GM12878 (cell line): ENCODE data around the gene CDCP2. TPM values are rescaled to one million over a fixed set of nuclear protein-coding genes. Genes with fewer than 3 reads are reported as not detected.

Experiments
- ATAC-seq: fragments of 200-7000 bp; cut with Tn5 transposase; 3 replicates; pipeline ENCODE4 v1.9.1; 2020; ENCODE audit warnings: mild to moderate bottlenecking, moderate library complexity
- BruUV-seq: library from RNA; stranded (reverse); fragments of 400-500 nt; replicated peaks from 2 replicates; lab custom pipeline; 2021; lab: Mats Ljungman, UMichigan
- CTCF ChIA-PET: fragments of 300-600 bp; sonication (Branson Sonifier 250); formaldehyde crosslinking; extraction: SDS; loops from one replicate; lab custom pipeline; 2021; ENCODE audit warnings: inconsistent platforms; lab: Yijun Ruan, JAX
- POLR2A ChIA-PET: fragments of 350-600 bp; formaldehyde crosslinking; extraction: SDS; loops from one replicate; lab custom pipeline; 2021; ENCODE audit warnings: inconsistent platforms; lab: Charles Lee
- RAD21 ChIA-PET: fragments of 300-600 bp; sonication (Branson Sonifier 250); formaldehyde crosslinking; loops from one replicate; lab custom pipeline; 2023; ENCODE audit warnings: antibody characterized with exemption; ENCODE audit not compliant: unreplicated experiment; lab: Charles Lee
- SMC1A ChIA-PET: fragments of 300-600 bp; sonication (Branson Sonifier 250); formaldehyde crosslinking; loops from one replicate; lab custom pipeline; 2023; ENCODE audit not compliant: unreplicated experiment, uncharacterized antibody; lab: Charles Lee
- DNase-seq: peaks from one replicate; pipeline ENCODE4 v3.0.0-alpha.2; 2011; ENCODE audit warnings: low read depth, low spot score
- FAIRE-seq: peaks from 3 replicates; lab custom pipeline; 2011; peaks lifted over from hg19 to GRCh38; lab: Jason Lieb, UNC
- H2AFZ ChIP-seq: 2 replicates; pipeline ENCODE4 v1.6.0; 2011; ENCODE audit warnings: low read depth, low read length, control low read depth; ENCODE audit not compliant: control insufficient read depth
- H3K27ac ChIP-seq: 2 replicates; pipeline ENCODE4 v1.5.1; 2011; ENCODE audit warnings: control low read depth; ENCODE audit not compliant: control insufficient read depth, insufficient read depth
- H3K27me3 ChIP-seq, 2 experiments: replicated peaks in 1 of 2; 2 replicates each; pipeline versions ENCODE4 v1.6.0 to v1.6.1; 2011; ENCODE audit warnings: low read length in 1 of 2; ENCODE audit not compliant: control insufficient read depth in 2 of 2, insufficient read depth in 2 of 2
- H3K36me3 ChIP-seq, 2 experiments: 2 replicates each; pipeline ENCODE4 v1.5.1; 2011; ENCODE audit warnings: low read length in 1 of 2; ENCODE audit not compliant: control insufficient read depth in 2 of 2, insufficient read depth in 2 of 2
- H3K4me1 ChIP-seq: 2 replicates; pipeline ENCODE4 v1.6.1; 2011; ENCODE audit warnings: mild to moderate bottlenecking, low read length, moderate library complexity, mixed read lengths; ENCODE audit not compliant: control insufficient read depth, insufficient read depth
- H3K4me2 ChIP-seq: 2 replicates; pipeline ENCODE4 v1.6.0; 2011; ENCODE audit warnings: control low read depth; ENCODE audit not compliant: control insufficient read depth, insufficient read depth
- H3K4me3 ChIP-seq: fragments of 200-600 bp; sonication (generic); 2 replicates; pipeline ENCODE4 v1.5.1; 2016
- H3K79me2 ChIP-seq: 2 replicates; pipeline ENCODE4 v1.6.0; 2011; ENCODE audit warnings: low read length; ENCODE audit not compliant: control insufficient read depth, insufficient read depth
- H3K9ac ChIP-seq: 2 replicates; pipeline ENCODE4 v1.8.0; 2011; ENCODE audit warnings: low read length, control low read depth, mixed read lengths; ENCODE audit not compliant: control insufficient read depth, insufficient read depth
- H3K9me3 ChIP-seq: replicated peaks from 3 replicates; pipeline ENCODE4 v1.5.1; 2011; ENCODE audit warnings: mild to moderate bottlenecking, low read length; ENCODE audit not compliant: control insufficient read depth, insufficient read depth
- H4K20me1 ChIP-seq: 2 replicates; pipeline ENCODE4 v1.6.0; 2011; ENCODE audit not compliant: control insufficient read depth, insufficient read depth
- CHD1 ChIP-seq: IDR thresholded peaks from 2 replicates; pipeline ENCODE4 v1.6.1; 2012; ENCODE audit warnings: low read depth, low read length, improper control_type of control experiment
- DPF2 ChIP-seq: fragments of 450-650 bp; IDR thresholded peaks from 2 replicates; pipeline ENCODE4 v1.6.1; 2017; ENCODE audit warnings: mild to moderate bottlenecking
- EGR1 ChIP-seq, 2 experiments: IDR thresholded peaks; 1 replicate in 1 of 2; 2 replicates in 1 of 2; pipeline ENCODE4 v1.6.1; 2011 to 2012; ENCODE audit warnings: low read depth in 2 of 2, low read length in 2 of 2, borderline replicate concordance in 1 of 2, mild to moderate bottlenecking in 1 of 2, moderate library complexity in 1 of 2
- IRF4 ChIP-seq: IDR thresholded peaks from 2 replicates; pipeline ENCODE4 v1.6.1; 2011; ENCODE audit warnings: low read depth, low read length
- NR2C2 ChIP-seq: IDR thresholded peaks from 2 replicates; pipeline ENCODE4 v1.6.1; 2011; ENCODE audit warnings: borderline replicate concordance, low read depth; ENCODE audit not compliant: control insufficient read depth, insufficient read length
- PAX8 ChIP-seq: fragments of 450-650 bp; IDR thresholded peaks from 2 replicates; pipeline ENCODE4 v1.6.1; 2017; ENCODE audit warnings: mild to moderate bottlenecking, moderate library complexity
- RAD21 ChIP-seq: IDR thresholded peaks from 2 replicates; pipeline ENCODE4 v1.6.1; 2011; ENCODE audit warnings: mild to moderate bottlenecking, low read depth, low read length, moderate library complexity; ENCODE audit not compliant: insufficient read depth
- RAD51 ChIP-seq: fragments of 450-650 bp; IDR thresholded peaks from 2 replicates; pipeline ENCODE4 v1.6.1; 2016; ENCODE audit warnings: moderate library complexity, mild to moderate bottlenecking, inconsistent platforms
- SMAD5 ChIP-seq: IDR thresholded peaks from 2 replicates; pipeline ENCODE4 v1.6.1; 2016; ENCODE audit warnings: antibody characterized with exemption, low read depth
- SP1 ChIP-seq: IDR thresholded peaks from one replicate; pipeline ENCODE4 v1.6.1; 2011; ENCODE audit warnings: low read depth, low read length
- SUZ12 ChIP-seq: fragments of 200-600 bp; sonication (generic); IDR thresholded peaks from one replicate; pipeline ENCODE4 v1.6.1; 2018; ENCODE audit warnings: antibody characterized with exemption, mild to moderate bottlenecking; ENCODE audit not compliant: unreplicated experiment
- ZNF384 ChIP-seq: IDR thresholded peaks from 2 replicates; pipeline ENCODE4 v1.6.1; 2012; ENCODE audit warnings: low read depth, mild to moderate bottlenecking, low read length, improper control_type of control experiment, borderline replicate concordance
- WGBS: methylation state at CpG from one replicate; pipeline ENCODE4 v1.1.6; 2016; ENCODE audit warnings: low lambda C conversion rate; ENCODE audit not compliant: insufficient replicate concordance, insufficient coverage; ENCODE audit errors: missing lambda C conversion rate; 5-methylcytosine and 5-hydroxymethylcytosine counted together
- in situ Hi-C: fragments of 300-500 bp; cut with MboI; formaldehyde crosslinking; loops from 9 replicates; pipeline ENCODE4 v1.14.3; 2018; ENCODE audit warnings: mixed read lengths
- intact Hi-C: fragments of 100-400 bp; cut with micrococcal nuclease; formaldehyde crosslinking; loops from one replicate; pipeline ENCODE4 v1.14.2; 2022; ENCODE audit not compliant: unreplicated experiment
- polyA plus RNA-seq, 11 experiments: library from polyadenylated mRNA; depleted of rRNA in 4 of 11; unstranded in 6 of 11; stranded (reverse) in 5 of 11; fragments of >200 nt; fragmentation: Nextera tagmentation in 4 of 11; fragmentation: Illumina TruSeq in 1 of 11; extraction: Ambion mirVana in 4 of 11; extraction: Trizol in 1 of 11; gene quantifications; 1 replicate in 1 of 11; 2 replicates in 10 of 11; pipeline versions ENCODE4 v1.2.1 to v1.2.3, GENCODE V29; 2011 to 2016; ENCODE audit warnings: inconsistent platforms in 2 of 11, missing spikeins in 2 of 11, low read depth in 1 of 11
- total RNA-seq, 4 experiments: library from RNA; depleted of rRNA in 3 of 4; stranded (reverse); fragments of >200 nt in 3 of 4; fragmentation: Illumina TruSeq in 1 of 4; extraction: Trizol in 1 of 4; gene quantifications; 2 replicates each; pipeline versions ENCODE4 v1.2.1 to v1.2.3, GENCODE V29; 2013 to 2021
- TF ChIP-seq, protein P1 (sequence below), 3 experiments: IDR thresholded peaks in 2 of 3; conservative IDR thresholded peaks in 1 of 3; 2 replicates each; pipeline ENCODE4 v1.5.1; 2011; ENCODE audit warnings: low read depth in 3 of 3, low read length in 3 of 3, mild to moderate bottlenecking in 3 of 3, control low read depth in 2 of 3, moderate library complexity in 2 of 3, inconsistent platforms in 1 of 3, mixed read lengths in 1 of 3; ENCODE audit not compliant: control insufficient read depth in 2 of 3, insufficient read depth in 1 of 3; ENCODE audit errors: extremely low read depth in 1 of 3
- TF ChIP-seq, protein P2 (sequence below): fragments of 450-650 bp; IDR thresholded peaks from 2 replicates; pipeline ENCODE4 v1.6.1; 2016; ENCODE audit warnings: mild to moderate bottlenecking

Gene CDCP2
- total and polyA plus RNA-seq, 10 of the 15 experiments (the other 5 are each of a cell fraction or from before 2014, with no cell fraction given), result 0.06 TPM; not detected in 9

GRCh38 chr1:54177726-54178125, 24.9 kb upstream of the CDCP2 start:
- H2AFZ ChIP-seq, result no peak overlapping the region
- no TSS peak for BruUV-seq
- TF ChIP-seq SP1 (no peak), CHD1 (no peak), IRF4 (no peak), ZNF384 (no peak), DPF2 (no peak), SMAD5 (no peak), NR2C2 (no peak), RAD51 (no peak), SUZ12 (no peak), PAX8 (no peak), EGR1 (IDR thresholded peaks at IDR 0.05; ENCODE audit: borderline replicate concordance in 1 of 2, low read depth in 2 of 2, low read length in 2 of 2) (no peak), RAD21 (no peak)
- TF ChIP-seq, protein P1, sequence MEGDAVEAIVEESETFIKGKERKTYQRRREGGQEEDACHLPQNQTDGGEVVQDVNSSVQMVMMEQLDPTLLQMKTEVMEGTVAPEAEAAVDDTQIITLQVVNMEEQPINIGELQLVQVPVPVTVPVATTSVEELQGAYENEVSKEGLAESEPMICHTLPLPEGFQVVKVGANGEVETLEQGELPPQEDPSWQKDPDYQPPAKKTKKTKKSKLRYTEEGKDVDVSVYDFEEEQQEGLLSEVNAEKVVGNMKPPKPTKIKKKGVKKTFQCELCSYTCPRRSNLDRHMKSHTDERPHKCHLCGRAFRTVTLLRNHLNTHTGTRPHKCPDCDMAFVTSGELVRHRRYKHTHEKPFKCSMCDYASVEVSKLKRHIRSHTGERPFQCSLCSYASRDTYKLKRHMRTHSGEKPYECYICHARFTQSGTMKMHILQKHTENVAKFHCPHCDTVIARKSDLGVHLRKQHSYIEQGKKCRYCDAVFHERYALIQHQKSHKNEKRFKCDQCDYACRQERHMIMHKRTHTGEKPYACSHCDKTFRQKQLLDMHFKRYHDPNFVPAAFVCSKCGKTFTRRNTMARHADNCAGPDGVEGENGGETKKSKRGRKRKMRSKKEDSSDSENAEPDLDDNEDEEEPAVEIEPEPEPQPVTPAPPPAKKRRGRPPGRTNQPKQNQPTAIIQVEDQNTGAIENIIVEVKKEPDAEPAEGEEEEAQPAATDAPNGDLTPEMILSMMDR (IDR thresholded peaks at IDR 0.05 in 2 of 3, conservative IDR thresholded peaks at IDR 0.05 in 1 of 3; ENCODE audit: control insufficient read depth in 2 of 3, extremely low read depth in 1 of 3, insufficient read depth in 1 of 3, low read depth in 3 of 3, low read length in 3 of 3), result no peak
- TF ChIP-seq, protein P2, sequence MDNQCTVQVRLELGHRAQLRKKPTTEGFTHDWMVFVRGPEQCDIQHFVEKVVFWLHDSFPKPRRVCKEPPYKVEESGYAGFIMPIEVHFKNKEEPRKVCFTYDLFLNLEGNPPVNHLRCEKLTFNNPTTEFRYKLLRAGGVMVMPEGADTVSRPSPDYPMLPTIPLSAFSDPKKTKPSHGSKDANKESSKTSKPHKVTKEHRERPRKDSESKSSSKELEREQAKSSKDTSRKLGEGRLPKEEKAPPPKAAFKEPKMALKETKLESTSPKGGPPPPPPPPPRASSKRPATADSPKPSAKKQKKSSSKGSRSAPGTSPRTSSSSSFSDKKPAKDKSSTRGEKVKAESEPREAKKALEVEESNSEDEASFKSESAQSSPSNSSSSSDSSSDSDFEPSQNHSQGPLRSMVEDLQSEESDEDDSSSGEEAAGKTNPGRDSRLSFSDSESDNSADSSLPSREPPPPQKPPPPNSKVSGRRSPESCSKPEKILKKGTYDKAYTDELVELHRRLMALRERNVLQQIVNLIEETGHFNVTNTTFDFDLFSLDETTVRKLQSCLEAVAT, result no peak
- ChIA-PET SMC1A (no interaction called here), RAD21 (no interaction called here), CTCF (no interaction called here), POLR2A (no interaction called here)
- no peaks in the 10 kb centered on the region for H3K27me3 ChIP-seq
- no peak for ATAC-seq
- no peaks in the 10 kb centered on the region for H3K4me1 ChIP-seq
- H4K20me1 ChIP-seq, result no peaks in the 10 kb centered on the region
- no peak overlapping the region for H3K27ac ChIP-seq
- H3K4me2 ChIP-seq, result no peak overlapping the region
- in situ Hi-C loops, result no loop called here
- intact Hi-C loops, result no loop called here
- no peak overlapping the region for H3K4me3 ChIP-seq
- 76% methylated on average over 7 of the region's 8 CpGs for WGBS
- no peak for FAIRE-seq
- H3K36me3 ChIP-seq, result no peaks in the 10 kb centered on the region
- no peak for DNase-seq
- H3K9ac ChIP-seq, result no peak overlapping the region
- no peaks in the 10 kb centered on the region for H3K79me2 ChIP-seq
- no peaks in the 10 kb centered on the region for H3K9me3 ChIP-seq
